Measurements from ENCODE around the gene AREL1.

The AREL1 gene

DNA sequence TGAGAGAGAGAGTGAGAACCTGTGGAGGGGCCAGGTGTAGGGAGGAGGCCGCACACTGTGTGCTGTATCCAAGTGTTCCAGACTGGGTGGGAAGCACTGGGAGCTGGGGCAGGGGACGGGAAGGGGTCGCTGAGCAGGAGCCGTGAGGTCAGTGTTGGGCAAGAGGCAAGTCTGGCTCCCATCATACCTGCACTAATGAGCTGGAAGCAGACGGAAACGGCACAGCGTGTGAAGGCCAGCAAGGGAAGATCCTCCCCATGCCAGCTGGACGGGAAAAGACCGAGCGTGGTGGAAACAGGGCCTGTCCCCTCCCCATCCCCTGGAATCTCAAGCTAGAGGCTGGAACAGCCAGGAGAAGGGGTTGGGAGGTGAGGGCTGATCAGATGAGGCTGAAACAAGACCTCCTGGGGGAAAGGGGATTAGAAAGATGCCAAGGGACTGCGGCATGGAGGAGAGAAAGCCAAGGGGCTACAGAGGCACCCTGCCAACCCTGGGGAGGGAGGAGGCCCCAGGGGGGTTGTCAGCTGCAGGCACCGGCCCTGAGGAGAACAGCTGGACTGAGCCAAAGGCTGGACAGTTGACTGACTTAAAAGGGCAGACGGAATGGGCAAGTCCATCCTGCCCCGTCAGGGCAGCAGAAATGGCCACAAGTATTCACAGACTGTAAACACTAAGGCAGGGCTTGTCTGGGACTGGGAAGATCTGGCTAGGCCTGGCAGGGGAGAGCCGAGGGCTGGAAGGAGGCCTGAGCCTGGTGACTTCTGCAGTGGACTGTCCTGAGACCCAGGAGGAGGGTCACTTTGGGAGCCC, 81.8 kb downstream of the AREL1 start:
- DNase-seq, result peak; percentile 30

DNA sequence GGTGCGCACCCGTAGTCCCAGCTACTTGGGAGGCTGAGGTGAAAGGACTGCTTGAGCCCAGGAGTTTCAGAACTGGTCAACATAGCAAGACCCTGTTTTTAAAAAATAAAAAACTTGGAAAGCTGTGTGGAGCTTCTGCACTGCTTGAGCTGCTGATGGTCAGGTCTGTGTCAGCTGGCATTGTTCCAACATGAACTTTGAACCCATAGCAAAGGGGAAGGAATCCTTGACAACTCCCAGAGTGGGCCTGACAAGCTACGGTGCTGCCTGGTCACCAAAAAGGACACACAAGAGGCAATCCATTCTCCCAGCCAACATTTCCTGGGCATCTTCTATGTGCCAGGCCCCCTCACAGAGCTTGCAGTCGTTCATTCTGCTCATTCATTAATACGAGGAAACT, 84.5 kb downstream of the AREL1 start:
- DNase-seq, result no peak

DNA sequence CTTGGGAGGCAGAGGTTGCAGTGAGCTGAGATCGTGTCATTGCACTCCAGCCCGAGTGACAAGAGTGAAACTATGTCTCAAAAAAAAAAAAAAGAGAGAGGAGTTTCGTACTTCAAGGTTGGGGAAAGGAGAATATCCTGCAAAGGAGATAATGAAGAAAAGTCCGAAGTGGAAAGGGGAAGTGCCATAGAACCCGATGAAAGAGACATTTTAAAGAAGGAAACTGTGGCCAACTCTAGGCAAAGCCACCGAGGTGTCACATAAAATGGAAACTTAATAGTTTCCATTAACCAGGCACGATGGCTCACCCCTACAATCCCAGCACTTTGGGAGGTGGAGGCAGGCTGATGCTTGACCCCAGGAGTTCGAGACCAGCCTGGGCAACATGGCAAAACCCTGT, 85.8 kb downstream of the AREL1 start:
- no peak for DNase-seq

DNA sequence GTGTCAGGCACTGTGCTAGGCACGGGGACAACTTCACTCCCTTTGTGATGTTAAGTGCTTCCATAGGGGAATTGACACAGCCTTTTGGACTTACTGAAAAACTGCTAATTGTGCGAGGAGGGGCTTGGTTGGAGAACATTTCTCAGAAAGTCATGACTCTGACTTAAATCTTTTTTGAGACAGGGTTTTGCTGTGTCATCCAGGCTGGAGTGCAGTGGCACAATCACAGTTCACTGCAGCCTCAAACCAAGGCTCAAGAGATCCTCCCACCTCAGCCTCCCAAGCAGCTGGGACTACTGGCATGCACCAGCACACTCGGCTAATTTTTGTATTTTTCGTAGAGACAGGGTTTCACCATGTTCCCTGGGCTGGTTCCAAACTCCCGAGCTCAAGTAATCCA, 90.6 kb downstream of the AREL1 start:
- DNase-seq, result no peak

DNA sequence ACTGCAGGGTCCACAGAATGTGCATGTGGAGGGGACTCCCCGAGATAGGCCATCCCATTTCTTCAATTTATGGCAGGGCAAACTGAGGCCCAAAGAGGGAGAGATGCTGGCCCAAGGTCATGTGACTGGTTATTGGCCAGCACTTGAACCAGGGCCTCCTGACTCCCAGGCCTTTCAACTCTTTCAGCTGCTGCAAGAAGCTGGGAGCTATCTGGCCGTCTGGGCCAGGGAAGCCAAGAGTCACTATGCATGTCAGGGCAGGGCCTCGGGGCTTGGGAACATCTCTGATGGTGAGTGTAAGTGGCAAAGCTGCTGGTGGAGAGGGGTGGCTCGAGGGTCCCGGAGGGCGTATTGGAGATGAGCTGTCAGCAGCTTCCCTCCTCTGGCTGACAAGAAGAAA, 91.3 kb downstream of the AREL1 start:
- DNase-seq, result no peak

DNA sequence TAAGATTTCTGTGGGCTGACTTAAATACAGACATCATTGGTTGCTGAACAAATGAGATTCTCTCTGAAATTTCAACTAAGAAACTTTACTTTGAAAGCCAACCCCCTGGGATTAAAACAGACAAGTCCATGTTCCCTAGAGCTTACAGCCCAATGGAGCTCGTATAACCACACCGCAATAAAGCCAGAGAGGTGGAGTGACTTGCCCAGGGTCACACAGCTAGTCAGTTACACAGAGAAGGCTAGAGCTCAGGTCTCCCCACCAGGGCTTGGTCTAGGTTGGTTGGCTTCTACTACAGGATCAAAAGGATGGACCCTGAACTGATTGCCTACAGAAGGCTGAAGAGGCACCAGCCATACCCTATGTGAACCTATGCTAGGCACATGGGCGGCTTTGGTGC, 92.0 kb downstream of the AREL1 start:
- no peak for DNase-seq

DNA sequence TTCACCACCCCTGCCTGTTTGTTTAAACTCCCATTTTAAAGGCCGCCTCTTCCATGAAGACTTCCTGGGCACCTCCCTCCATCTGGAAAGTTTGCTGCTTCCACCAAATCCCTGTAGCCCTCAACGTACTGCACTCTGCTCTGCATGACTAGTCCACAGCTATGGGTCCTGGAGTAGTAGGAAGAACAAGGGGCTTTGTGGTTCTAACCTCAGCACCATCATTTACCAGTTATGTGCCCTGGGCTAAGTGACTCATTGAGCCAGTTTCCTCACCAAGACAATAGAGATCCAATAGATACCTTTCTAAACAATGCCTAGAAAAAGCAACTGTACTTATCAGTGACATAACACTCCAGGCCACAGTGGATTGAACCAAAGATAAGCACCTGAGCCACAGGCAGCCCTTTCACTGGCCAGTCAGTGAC, 92.4 kb downstream of the AREL1 start:
- no peak for DNase-seq

DNA sequence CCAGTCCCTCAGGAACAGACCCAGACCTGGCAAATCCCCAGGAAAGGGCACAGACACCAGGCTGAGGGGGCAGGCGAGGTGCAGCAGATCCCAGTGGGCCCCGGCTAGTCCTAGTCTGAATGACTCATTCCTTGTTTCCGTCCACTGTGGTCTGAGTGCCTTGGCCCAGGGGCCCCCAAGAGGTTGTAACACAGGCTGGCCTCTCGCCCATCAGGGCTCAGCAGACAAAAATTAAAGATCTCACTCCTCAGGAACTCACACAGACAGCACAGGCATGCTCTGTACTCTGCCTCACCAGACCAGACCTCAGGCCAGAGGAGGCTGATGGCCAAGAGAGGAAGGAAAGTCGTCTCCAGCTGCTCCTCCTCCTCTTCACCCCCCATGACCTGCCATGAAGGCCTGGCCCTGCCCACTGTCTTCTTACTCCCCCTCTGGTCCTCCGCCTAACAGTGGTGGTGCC, 93.2 kb downstream of the AREL1 start:
- no peak for DNase-seq

DNA sequence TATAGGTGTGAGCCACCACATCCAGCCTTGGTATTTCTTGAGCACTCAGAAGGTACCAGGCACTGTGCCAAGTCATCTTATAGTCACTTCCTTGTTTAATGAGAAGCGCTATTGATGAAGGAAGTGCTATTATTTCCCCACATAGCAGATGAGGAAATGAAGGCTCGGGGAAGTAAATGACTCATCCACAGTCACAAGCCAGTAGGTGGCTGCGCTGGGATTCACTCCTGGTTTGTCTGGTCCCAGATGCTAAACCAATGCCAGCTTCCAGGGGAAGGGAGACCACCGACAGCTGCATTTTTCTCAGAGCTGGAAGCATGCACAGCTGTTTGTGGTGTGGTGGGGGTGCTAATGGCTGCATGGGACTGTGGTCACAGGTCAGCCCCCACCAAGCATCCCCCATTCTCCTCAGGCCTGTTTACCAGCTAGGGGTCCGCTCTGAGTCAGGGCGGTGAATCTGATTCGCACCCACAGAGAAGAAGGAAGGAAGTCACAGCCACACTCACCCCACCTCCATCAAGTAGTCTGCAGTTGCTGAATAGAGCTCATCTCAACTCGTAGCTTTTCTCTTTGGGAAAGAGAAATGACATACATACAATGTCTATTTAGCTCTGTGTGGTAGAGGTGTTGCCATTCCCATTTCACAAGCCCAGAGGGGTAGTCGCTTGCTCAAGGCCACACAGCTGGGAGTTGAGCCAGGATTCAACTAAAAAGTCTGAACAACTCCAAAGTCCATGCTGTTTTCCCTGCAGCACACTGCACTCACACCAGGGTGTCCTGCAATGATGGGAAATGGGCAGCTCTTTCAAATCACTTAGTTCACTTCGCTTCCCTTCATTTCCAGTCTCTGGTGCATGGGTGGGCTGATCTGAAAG, 94.6 kb downstream of the AREL1 start:
- DNase-seq, result no peak

DNA sequence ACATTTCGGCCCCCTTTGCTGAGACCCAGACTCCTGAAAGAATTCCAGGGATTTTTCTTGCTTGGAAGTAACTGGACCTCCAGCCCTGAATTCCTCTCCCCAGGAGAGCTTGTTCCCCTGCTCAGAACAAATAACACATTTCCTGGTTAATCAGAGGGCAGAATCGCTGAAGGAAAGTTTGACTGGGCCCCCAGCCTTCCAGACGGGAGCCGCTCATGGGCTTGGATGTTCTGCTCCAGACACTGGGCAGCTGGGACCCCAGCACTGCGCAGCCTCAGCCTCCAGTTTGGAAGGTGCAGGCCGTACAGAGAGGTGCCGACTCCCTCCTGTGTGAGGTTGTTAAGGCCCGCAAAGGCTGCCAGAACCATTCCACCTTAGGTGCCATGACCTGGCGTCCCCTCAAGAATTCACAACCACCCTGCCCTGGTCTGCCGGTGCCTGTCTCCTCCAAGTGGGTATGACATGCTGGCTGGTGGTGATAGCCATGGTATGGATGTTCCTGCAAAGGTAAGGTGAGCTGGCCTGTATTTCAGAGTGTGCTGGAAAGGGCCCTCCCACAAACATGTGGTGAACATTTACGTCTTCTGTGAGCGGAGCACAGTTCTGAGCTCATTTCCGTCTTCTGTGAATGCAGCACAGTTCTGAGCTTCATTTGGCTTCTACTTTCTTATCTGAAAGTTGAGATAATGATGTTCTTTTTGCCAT, 95.7 kb downstream of the AREL1 start:
- DNase-seq, result no peak

DNA sequence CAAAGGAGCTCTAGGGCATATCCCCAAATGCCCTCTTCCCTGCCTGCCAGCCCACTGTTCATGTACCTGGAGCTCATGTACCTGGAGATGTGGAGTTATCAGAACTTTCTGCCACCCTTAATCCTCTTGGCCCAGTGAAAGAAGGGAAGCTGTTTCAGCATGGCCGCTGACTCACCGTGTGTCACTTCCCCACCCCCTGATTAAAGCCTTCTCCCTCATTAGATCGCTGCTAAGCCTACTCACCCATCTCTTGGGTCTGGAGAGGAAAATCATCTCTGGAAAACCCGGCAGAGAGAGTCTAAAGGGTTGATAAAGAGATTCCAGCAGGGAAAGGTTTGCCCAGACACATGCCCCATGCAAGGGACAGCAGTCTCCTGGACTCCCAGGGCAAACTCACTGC, 96.4 kb downstream of the AREL1 start:
- DNase-seq, result peak; percentile 73

DNA sequence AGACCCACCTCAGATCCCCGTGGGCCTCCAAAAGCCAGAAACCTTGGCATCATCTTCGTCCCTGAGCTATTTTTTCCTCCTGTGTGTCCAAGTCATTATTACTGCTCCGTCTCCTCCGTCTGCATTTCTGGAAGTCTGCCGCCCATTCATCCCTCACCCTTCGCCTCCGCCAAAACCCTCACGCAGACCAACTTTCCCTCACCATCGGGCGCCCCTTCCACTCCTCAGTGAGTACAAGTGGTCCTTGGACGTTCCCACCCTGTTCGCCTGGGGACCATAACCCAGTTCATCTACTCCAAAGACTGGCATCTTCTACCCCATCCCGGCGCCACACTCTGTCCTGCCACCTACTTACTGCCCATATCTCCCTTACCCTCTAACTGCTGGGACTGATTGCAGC, 97.1 kb downstream of the AREL1 start:
- DNase-seq, result no peak

DNA sequence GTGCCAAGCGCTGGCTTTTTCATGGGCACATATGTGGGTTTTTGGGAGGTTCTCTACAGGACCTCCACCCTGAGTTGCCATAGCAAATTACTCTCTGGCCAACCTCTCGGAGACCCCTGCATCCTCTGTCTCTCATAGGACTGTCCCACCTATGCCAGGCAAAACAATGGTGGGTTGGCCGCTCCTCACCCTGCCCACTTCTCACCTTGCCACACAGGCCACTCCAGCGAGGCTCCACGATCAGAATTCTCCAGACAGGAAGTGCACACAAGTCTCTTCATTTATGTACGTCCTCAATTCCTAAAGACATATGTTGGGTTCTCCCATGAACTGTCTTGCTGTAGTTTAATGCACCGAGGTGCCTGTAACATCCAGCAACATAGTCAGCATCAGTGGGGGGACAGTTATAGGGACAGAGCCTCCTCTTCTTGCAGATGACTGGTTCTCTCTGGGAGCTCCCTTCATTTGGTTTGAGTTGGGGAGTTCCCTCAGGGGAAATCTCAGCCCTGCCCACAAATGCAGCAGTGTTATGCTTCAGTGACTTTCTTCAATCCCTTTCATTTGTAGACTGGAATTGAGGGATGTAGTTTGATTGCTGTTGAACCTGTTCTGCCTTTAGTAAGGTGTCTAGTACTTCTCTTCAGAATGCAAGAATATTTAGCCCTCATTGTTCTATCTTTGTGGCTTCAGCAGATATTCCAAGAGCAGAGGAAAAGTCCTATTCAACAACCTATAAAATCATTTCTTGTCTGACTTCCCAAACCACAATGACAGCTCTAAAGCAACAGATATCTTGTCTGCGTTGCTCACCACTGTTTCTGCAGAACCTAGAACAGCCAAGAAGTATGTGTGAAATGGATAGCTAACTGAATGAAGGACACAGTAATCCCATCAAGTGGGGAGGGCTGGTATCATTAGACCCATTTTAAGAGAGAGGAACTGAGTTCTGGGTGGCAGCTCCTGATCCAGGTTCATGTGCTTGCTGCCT, 98.1 kb downstream of the AREL1 start:
- DNase-seq, result no peak

DNA sequence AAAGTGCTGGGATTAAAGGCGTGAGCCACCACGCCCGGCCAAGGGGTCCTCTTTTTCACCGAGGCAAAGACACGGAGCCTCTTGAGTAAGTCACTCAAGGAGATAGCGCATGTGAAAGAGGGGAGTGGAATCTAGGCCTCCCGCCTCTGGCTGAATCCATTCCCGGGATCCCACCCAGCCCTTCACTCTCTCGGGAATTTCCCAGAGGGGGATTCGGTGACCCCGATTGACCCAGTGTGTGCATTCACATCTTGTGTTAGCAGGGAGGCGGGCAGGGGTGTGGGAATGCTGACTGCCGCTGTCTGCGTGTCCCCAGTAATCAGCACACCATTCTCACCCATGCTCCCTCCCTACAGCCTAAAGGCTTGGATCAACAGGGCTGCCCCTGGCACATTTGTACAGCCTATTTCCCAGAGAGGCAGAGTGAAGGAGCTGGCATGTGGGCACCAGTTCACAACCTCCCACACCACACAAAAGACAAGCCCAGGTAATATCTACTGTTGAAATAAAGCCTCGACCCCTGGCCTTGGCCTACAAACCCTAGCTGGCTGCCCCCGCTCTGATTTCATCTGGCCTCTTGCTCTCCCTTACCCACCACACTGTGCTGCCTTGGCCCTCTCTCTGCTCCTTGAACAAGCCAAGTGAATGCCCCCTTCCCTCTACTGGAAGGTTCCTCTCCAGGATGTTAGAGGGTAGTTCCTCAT, 99.5 kb downstream of the AREL1 start:
- DNase-seq, result peak; percentile 33

DNA sequence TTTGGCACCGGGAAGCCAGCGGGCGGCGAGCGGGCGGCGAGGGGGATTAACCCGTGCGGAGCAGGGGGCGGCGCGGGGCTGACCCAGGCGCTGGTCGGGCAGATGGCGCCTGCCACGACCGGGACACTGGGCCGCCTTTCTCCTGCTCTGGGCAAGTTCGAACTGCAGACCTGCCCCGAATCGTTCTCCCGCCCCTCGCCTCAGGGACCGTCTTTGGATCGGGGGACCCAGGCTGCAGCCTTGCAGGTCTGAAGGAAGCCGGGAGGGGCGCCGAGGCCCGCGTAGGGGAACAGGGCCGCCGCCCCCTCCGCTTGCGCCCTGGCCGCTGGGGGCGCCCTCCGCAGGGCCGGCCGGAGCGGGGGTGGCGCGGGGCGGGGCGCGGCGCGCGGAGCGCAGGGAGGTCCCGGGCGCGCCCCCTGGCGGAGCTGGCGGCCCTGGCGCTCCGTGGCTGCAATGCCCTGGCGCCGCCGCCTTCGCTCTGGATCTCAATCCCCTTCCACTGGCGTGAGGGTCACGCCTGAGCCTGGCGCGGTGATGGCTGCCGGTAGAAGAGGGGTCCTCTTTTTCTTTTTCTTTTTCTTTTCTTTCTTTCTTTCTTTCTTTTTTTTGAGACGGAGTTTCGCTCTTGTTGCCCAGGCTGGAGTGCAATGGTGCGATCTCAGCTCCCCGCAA, 100.4 kb downstream of the AREL1 start:
- DNase-seq, result peak; percentile 95

DNA sequence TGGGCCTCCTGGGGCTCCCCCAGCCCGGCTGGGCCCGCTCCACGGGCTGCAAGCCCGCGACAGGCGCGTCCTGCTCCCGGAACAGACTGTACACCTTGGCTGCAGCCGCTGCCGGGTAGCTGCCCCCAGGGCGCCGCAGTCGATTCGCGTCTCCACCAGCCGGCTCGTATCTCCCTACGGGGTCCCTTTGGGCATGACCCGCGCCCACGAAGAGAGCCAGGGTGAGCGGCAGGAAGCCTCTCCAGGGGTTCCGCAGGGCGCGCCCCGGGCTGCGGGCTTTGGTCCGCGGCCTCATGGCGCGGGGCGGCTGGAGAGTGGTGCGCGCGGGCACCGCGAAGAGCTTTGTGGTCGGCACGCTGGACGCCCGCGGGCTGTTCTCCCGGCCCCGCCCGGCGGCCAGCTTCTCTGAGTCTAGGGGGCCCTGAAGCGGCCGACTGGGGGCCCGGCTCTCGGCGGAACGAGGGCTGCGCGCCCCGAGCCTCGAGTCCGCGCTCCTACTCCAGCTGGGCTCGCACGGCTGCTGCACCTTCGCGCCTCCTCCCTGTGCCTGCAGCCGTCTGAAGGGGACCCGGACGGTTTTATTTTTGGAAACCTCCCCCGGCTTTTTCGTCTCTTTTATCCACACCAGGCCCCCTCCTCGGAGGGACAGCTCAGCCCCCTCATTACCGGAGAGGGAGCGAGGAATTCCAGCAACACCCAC, 101.1 kb downstream of the AREL1 start, which contains the start of gene LTBP2:
Gene LTBP2, minus strand, starts transcription at position 588 of the 700 bp plus-strand sequence. Its CDS starts 293 bp downstream, at position 295.
- DNase-seq, result peak; percentile 84

Data from NCI-H82 (cell line).